Nephron progenitor cell (in vitro differentiated cells): ENCODE measurements around the gene TBCC.
A peak's percentile ranks its signal among the peaks of the same experiment; 100 is the strongest.

Source experiments
- DNase-seq: peaks from one replicate; pipeline ENCODE4 v3.0.0; 2021
- H3K27ac Mint-ChIP-seq: 2 replicates; pipeline ENCODE4 v1.8.0; 2021; ENCODE audit warnings: mild to moderate bottlenecking, moderate library complexity, mixed read lengths
- H3K27me3 Mint-ChIP-seq: 2 replicates; pipeline ENCODE4 v1.8.0; 2021; ENCODE audit warnings: mild to moderate bottlenecking, low read depth, mixed read lengths; ENCODE audit not compliant: poor library complexity
- H3K36me3 Mint-ChIP-seq: 2 replicates; pipeline ENCODE4 v1.8.0; 2021; ENCODE audit warnings: low read depth, mixed read lengths
- H3K4me1 Mint-ChIP-seq: 2 replicates; pipeline ENCODE4 v1.8.0; 2021; ENCODE audit warnings: mixed read lengths
- H3K4me3 Mint-ChIP-seq: 2 replicates; pipeline ENCODE4 v1.8.0; 2021; ENCODE audit warnings: mild to moderate bottlenecking, moderate library complexity, mixed read lengths
- H3K9me3 Mint-ChIP-seq: 2 replicates; pipeline ENCODE4 v1.8.0; 2021; ENCODE audit warnings: mild to moderate bottlenecking, moderate library complexity, mixed read lengths
- CTCF ChIP-seq: fragments of 200-600 bp; sonication (generic); IDR thresholded peaks from 2 replicates; pipeline ENCODE4 v1.5.0; 2021; ENCODE audit warnings: antibody characterized with exemption

The TBCC gene

GRCh38 chr6:42787063-42787472, 41.2 kb upstream of the TBCC start:
- peaks cover 29% of the 10 kb centered on the region for H3K4me1 Mint-ChIP-seq
- no peak for TF ChIP-seq CTCF
- H3K27me3 Mint-ChIP-seq: no peaks in the 10 kb centered on the region
- peak; percentile 14 for DNase-seq
- H3K4me3 Mint-ChIP-seq: no peak overlapping the region
- no peaks in the 10 kb centered on the region for H3K9me3 Mint-ChIP-seq
- H3K27ac Mint-ChIP-seq: no peak overlapping the region
- peaks cover 9% of the 10 kb centered on the region for H3K36me3 Mint-ChIP-seq

GRCh38 chr6:42786525-42786985, 40.7 kb upstream of the TBCC start:
- Mint-ChIP-seq H3K4me3 (no peak overlapping the region), H3K9me3 (no peaks in the 10 kb centered on the region), H3K36me3 (peaks cover 9% of the 10 kb centered on the region), H3K27ac (no peak overlapping the region), H3K27me3 (no peaks in the 10 kb centered on the region), H3K4me1 (peaks cover 29% of the 10 kb centered on the region)
- no peak for TF ChIP-seq CTCF
- no peak for DNase-seq

- DNase-seq: no peak
- H3K4me1 Mint-ChIP-seq: peaks cover 24% of the 10 kb centered on the region
- no peak for TF ChIP-seq CTCF
- no peaks in the 10 kb centered on the region for H3K9me3 Mint-ChIP-seq
- H3K36me3 Mint-ChIP-seq: peaks cover 9% of the 10 kb centered on the region
- no peaks in the 10 kb centered on the region for H3K27me3 Mint-ChIP-seq
- H3K4me3 Mint-ChIP-seq: peak overlapping the region; percentile 97
- H3K27ac Mint-ChIP-seq: peak overlapping the region; percentile 98
Observed at GRCh38 chr6:42784717-42785498, 39.0 kb upstream of the TBCC start.

- Mint-ChIP-seq H3K4me3 (peak overlapping the region; percentile 97), H3K36me3 (peaks cover 9% of the 10 kb centered on the region), H3K9me3 (no peaks in the 10 kb centered on the region), H3K4me1 (peaks cover 27% of the 10 kb centered on the region), H3K27ac (peak overlapping the region; percentile 98), H3K27me3 (no peaks in the 10 kb centered on the region)
- no peak for DNase-seq
- no peak for TF ChIP-seq CTCF
Observed at GRCh38 chr6:42783876-42784642, 38.2 kb upstream of the TBCC start.

- Mint-ChIP-seq H3K4me3 (peak overlapping the region; percentile 97), H3K9me3 (no peaks in the 10 kb centered on the region), H3K4me1 (peaks cover 27% of the 10 kb centered on the region), H3K27me3 (no peaks in the 10 kb centered on the region), H3K36me3 (peaks cover 2% of the 10 kb centered on the region), H3K27ac (peak overlapping the region; percentile 98)
- no peak for TF ChIP-seq CTCF
- DNase-seq: peak; percentile 65
Observed at GRCh38 chr6:42783177-42783875, 37.4 kb upstream of the TBCC start.
